CD4-positive, alpha-beta T cell (primary cell): Measurements from ENCODE around the gene NCF4. TPM values are rescaled to one million over a fixed set of nuclear protein-coding genes. Genes with fewer than 3 reads are reported as not detected.

Experiments used
- ATAC-seq: fragments of 200-7000 bp; cut with Tn5 transposase; one replicate; pipeline ENCODE4 v1.10.0; 2022; ENCODE audit warnings: mild to moderate bottlenecking; ENCODE audit not compliant: poor library complexity
- CTCF ChIA-PET: fragments of 350-600 bp; sonication (Branson Sonifier 250); formaldehyde crosslinking; loops from one replicate; lab custom pipeline; 2021; ENCODE audit warnings: antibody characterized with exemption, inconsistent platforms; lab: Charles Lee
- POLR2A ChIA-PET: fragments of 350-600 bp; sonication (Branson Sonifier 250); formaldehyde crosslinking; loops from one replicate; lab custom pipeline; 2021; ENCODE audit warnings: antibody characterized with exemption, inconsistent platforms; lab: Charles Lee
- DNase-seq, 14 experiments: peaks; one replicate each; pipeline ENCODE4 v3.0.0-alpha.2; 2013 to 2020; ENCODE audit warnings: mixed read lengths in 2 of 14
- H3K27ac ChIP-seq, 2 donors: one replicate each; pipeline versions ENCODE4 v1.5.1 to v1.7.0; 2013; ENCODE audit warnings: low read length in 2 of 2, low read depth in 1 of 2, mild to moderate bottlenecking in 1 of 2
- H3K27me3 ChIP-seq, 2 experiments: 1 replicate in 1 of 2; 2 replicates in 1 of 2; pipeline versions ENCODE4 v1.6.1 to v1.7.0; 2013; ENCODE audit warnings: low read length in 2 of 2, control low read depth in 1 of 2, mild to moderate bottlenecking in 1 of 2, moderate library complexity in 1 of 2; ENCODE audit not compliant: insufficient read depth in 2 of 2, control insufficient read depth in 1 of 2
- H3K36me3 ChIP-seq: one replicate; pipeline ENCODE4 v1.6.1; 2013; ENCODE audit warnings: low read length, control low read depth; ENCODE audit not compliant: insufficient read depth
- H3K4me1 ChIP-seq: one replicate; pipeline ENCODE4 v1.6.1; 2013; ENCODE audit warnings: low read length, control low read depth; ENCODE audit not compliant: insufficient read depth
- H3K4me3 ChIP-seq: one replicate; pipeline ENCODE4 v1.5.1; 2013; ENCODE audit warnings: mild to moderate bottlenecking, low read length, moderate library complexity
- H3K9me3 ChIP-seq, 2 experiments: 1 replicate in 1 of 2; 2 replicates in 1 of 2; pipeline versions ENCODE4 v1.6.1 to v1.7.0; 2013; ENCODE audit warnings: low read length in 2 of 2, mild to moderate bottlenecking in 2 of 2, control low read depth in 1 of 2, moderate library complexity in 1 of 2; ENCODE audit not compliant: control insufficient read depth in 1 of 2, insufficient read depth in 1 of 2
- H3K27ac Mint-ChIP-seq: one replicate; pipeline ENCODE4 v1.8.0; 2020; ENCODE audit warnings: mixed read lengths
- H3K27me3 Mint-ChIP-seq: one replicate; pipeline ENCODE4 v1.8.0; 2021; ENCODE audit warnings: mixed read lengths
- H3K36me3 Mint-ChIP-seq: one replicate; pipeline ENCODE4 v1.8.0; 2021; ENCODE audit warnings: low read depth, mixed read lengths
- H3K4me1 Mint-ChIP-seq: one replicate; pipeline ENCODE4 v1.8.0; 2021; ENCODE audit warnings: low read depth, mixed read lengths
- H3K4me3 Mint-ChIP-seq: one replicate; pipeline ENCODE4 v1.8.0; 2020; ENCODE audit warnings: mild to moderate bottlenecking, mixed read lengths
- H3K9me3 Mint-ChIP-seq: one replicate; pipeline ENCODE4 v1.8.0; 2020; ENCODE audit warnings: mixed read lengths
- CTCF ChIP-seq: fragments of 200-600 bp; IDR thresholded peaks from one replicate; pipeline ENCODE4 v1.8.0; 2022; ENCODE audit warnings: antibody characterized with exemption, mild to moderate bottlenecking
- intact Hi-C, 2 experiments: fragments of 100-400 bp; cut with DNase I in 1 of 2; cut with micrococcal nuclease in 1 of 2; formaldehyde crosslinking; loops; one replicate each; pipeline versions ENCODE4 v1.15.1 to v1.9.0; 2023 to 2025; cut with DNase I, micrococcal nuclease
- total RNA-seq, 174 experiments: library from RNA in 2 of 174; stranded (reverse) in 2 of 174; gene quantifications; one replicate each; pipeline ENCODE4 v1.2.3 and lab custom pipeline; 2021 to 2026

The NCF4 gene
- total RNA-seq, 2 experiments from 2014 or later: 7.7 to 8.0 TPM

- Histone ChIP-seq H3K9me3 (peaks cover 26 to 27% of the 10 kb centered on the region in 2 experiments), H3K27me3 (no peaks in the 10 kb centered on the region), H3K4me3 (no peak overlapping the region), H3K27ac (no peak overlapping the region), H3K36me3 (peaks cover 2% of the 10 kb centered on the region), H3K4me1 (no peaks in the 10 kb centered on the region)
- CTCF ChIA-PET: no interaction called here
- H3K9me3 Mint-ChIP-seq: peaks cover 6% of the 10 kb centered on the region
- TF ChIP-seq CTCF: no peak
- peaks cover 8% of the 10 kb centered on the region for H3K27me3 Mint-ChIP-seq
- H3K4me1 Mint-ChIP-seq: no peaks in the 10 kb centered on the region
- DNase-seq (no peak), ATAC-seq (no peak)
- intact Hi-C loops: no loop called here
- peaks cover 8% of the 10 kb centered on the region for H3K36me3 Mint-ChIP-seq
- no peak overlapping the region for H3K4me3 Mint-ChIP-seq
- no peak overlapping the region for H3K27ac Mint-ChIP-seq
- POLR2A ChIA-PET: no interaction called here
Measured at GRCh38 chr22:36879775-36880174, 19.0 kb downstream of the NCF4 start.

GRCh38 chr22:36881504-36882245, 20.9 kb downstream of the NCF4 start:
- ATAC-seq: no peak
- H3K9me3 ChIP-seq: peaks cover 26 to 27% of the 10 kb centered on the region in 2 experiments
- Mint-ChIP-seq H3K4me3 (no peak overlapping the region), H3K27ac (peak overlapping the region; percentile 47), H3K9me3 (peaks cover 6% of the 10 kb centered on the region), H3K4me1 (no peaks in the 10 kb centered on the region), H3K36me3 (peaks cover 8% of the 10 kb centered on the region), H3K27me3 (peaks cover 14% of the 10 kb centered on the region)
- intact Hi-C loops: no loop called here
- no peak overlapping the region for H3K27ac ChIP-seq
- no peaks in the 10 kb centered on the region for H3K27me3 ChIP-seq
- H3K4me1 ChIP-seq: peaks cover 3% of the 10 kb centered on the region
- ChIA-PET POLR2A (no interaction called here), CTCF (interaction anchor here (0.8 kb wide), 1 partner anchor 25 kb away, joined by 4 read pairs; no protein-coding TSS in a partner anchor)
- no peaks in the 10 kb centered on the region for H3K36me3 ChIP-seq
- no peak overlapping the region for H3K4me3 ChIP-seq
- no peak for TF ChIP-seq CTCF
- peak in 2 of 14 experiments; percentile 17 to 34 for DNase-seq

- Mint-ChIP-seq H3K9me3 (peaks cover 6% of the 10 kb centered on the region), H3K27ac (no peak overlapping the region), H3K27me3 (peaks cover 14% of the 10 kb centered on the region), H3K36me3 (peaks cover 8% of the 10 kb centered on the region), H3K4me3 (no peak overlapping the region), H3K4me1 (peaks cover 6% of the 10 kb centered on the region)
- CTCF ChIA-PET: no interaction called here
- no peak for TF ChIP-seq CTCF
- Histone ChIP-seq H3K27me3 (no peaks in the 10 kb centered on the region), H3K4me1 (peaks cover 13% of the 10 kb centered on the region), H3K4me3 (no peak overlapping the region), H3K27ac (no peak overlapping the region), H3K9me3 (peaks cover 26 to 27% of the 10 kb centered on the region in 2 experiments), H3K36me3 (no peaks in the 10 kb centered on the region)
- intact Hi-C loops: no loop called here
- DNase-seq (no peak), ATAC-seq (no peak)
- POLR2A ChIA-PET: no interaction called here
Measured at GRCh38 chr22:36884349-36885158, 23.7 kb downstream of the NCF4 start.
